Renal cortical epithelial cell (primary cell): ENCODE measurements around the gene CRIP3. TPM values are rescaled to one million over a fixed set of nuclear protein-coding genes. Genes with fewer than 3 reads are reported as not detected.

Experiments used
- total RNA-seq: library from RNA; depleted of rRNA; stranded (reverse); fragments of >200 nt; gene quantifications from 2 replicates; pipeline ENCODE4 v1.2.3, GENCODE V29; 2014

Gene CRIP3
- total RNA-seq, 1 donor from 2014 or later: 0.25 TPM

Other genes starting within 250 kb of the CRIP3 start
- 17.9 and 25.4 TPM in 2 replicates for gene MRPL2, start 249.4 kb downstream of the CRIP3 start, total RNA-seq
- gene KLC4, start 249.2 kb downstream of the CRIP3 start, total RNA-seq: 17.0 and 29.3 TPM in 2 replicates
- 81.3 and 141 TPM in 2 replicates for gene PTK7, start 232.5 kb downstream of the CRIP3 start, total RNA-seq
- gene SRF, start 137.6 kb downstream of the CRIP3 start, total RNA-seq: 14.2 and 20.9 TPM in 2 replicates
- 20.3 and 43.4 TPM in 2 replicates for gene CUL9, start 126.6 kb downstream of the CRIP3 start, total RNA-seq
- 37.1 and 81.6 TPM in 2 replicates for gene DNPH1, start 79.3 kb downstream of the CRIP3 start, total RNA-seq
- gene TTBK1, start 65.3 kb downstream of the CRIP3 start, total RNA-seq: 0.10 TPM in 1 of 2 replicates, not detected in the other
- gene SLC22A7, start 10.6 kb downstream of the CRIP3 start, total RNA-seq: not detected in 2 replicates
- gene ZNF318, start 60.8 kb upstream of the CRIP3 start, total RNA-seq: 3.8 and 11.6 TPM in 2 replicates
- 13.0 and 19.1 TPM in 2 replicates for gene ABCC10, start 118.7 kb upstream of the CRIP3 start, total RNA-seq
- gene DLK2, start 146.7 kb upstream of the CRIP3 start, total RNA-seq: 1.3 TPM in 1 of 2 replicates, not detected in the other
- 6.4 and 19.6 TPM in 2 replicates for gene TJAP1, start 168.7 kb upstream of the CRIP3 start, total RNA-seq
- 0.35 and 1.1 TPM in 2 replicates for gene LRRC73, start 201.5 kb upstream of the CRIP3 start, total RNA-seq
- 114 and 161 TPM in 2 replicates for gene YIPF3, start 208.1 kb upstream of the CRIP3 start, total RNA-seq
- gene POLR1C, start 208.3 kb upstream of the CRIP3 start, total RNA-seq: 36.1 and 49.0 TPM in 2 replicates